GM13976 (cell line): ENCODE results near the gene TBC1D12.

ENCODE experiments used
- DNase-seq: peaks from one replicate; pipeline ENCODE4 v3.0.0; 2012; ENCODE audit warnings: low spot score
- in situ Hi-C: fragments of 300-500 bp; cut with MboI; formaldehyde crosslinking; loops from one replicate; pipeline ENCODE4 v1.12.0; 2022; ENCODE audit warnings: low sequenced_read_pairs, mixed read lengths, inconsistent platforms; ENCODE audit not compliant: unreplicated experiment
- TF ChIP-seq, protein P1 (sequence below): IDR thresholded peaks from 2 replicates; pipeline ENCODE4 v1.5.1; 2012; ENCODE audit warnings: borderline replicate concordance, mild to moderate bottlenecking; ENCODE audit not compliant: insufficient read depth; ENCODE audit errors: extremely low read depth, missing control alignments, control extremely low read depth

TBC1D12 gene

DNA sequence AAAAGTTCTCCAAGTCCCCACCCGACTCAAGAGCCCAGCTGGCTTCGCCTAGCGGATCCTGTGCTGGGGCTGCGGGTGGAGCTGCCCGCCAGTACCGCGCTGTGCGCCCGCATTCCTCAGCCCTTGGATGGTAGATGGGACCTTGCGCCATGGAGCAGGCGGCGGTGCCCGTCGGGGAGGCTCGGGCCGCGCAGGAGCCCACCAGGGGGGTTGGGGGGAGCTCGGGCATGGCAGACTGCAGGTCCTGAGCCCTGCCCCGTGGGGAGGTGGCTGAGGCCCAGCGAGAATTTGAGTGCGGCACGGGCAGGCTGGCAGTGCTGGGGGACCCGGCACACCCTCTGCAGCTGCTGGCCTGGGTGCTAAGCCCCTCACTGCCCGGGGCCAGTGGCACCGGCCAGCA is 57.0 kb downstream of the TBC1D12 start:
- DNase-seq = no peak
- in situ Hi-C loops = no loop called here
- TF ChIP-seq, protein P1, sequence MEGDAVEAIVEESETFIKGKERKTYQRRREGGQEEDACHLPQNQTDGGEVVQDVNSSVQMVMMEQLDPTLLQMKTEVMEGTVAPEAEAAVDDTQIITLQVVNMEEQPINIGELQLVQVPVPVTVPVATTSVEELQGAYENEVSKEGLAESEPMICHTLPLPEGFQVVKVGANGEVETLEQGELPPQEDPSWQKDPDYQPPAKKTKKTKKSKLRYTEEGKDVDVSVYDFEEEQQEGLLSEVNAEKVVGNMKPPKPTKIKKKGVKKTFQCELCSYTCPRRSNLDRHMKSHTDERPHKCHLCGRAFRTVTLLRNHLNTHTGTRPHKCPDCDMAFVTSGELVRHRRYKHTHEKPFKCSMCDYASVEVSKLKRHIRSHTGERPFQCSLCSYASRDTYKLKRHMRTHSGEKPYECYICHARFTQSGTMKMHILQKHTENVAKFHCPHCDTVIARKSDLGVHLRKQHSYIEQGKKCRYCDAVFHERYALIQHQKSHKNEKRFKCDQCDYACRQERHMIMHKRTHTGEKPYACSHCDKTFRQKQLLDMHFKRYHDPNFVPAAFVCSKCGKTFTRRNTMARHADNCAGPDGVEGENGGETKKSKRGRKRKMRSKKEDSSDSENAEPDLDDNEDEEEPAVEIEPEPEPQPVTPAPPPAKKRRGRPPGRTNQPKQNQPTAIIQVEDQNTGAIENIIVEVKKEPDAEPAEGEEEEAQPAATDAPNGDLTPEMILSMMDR = no peak

DNA sequence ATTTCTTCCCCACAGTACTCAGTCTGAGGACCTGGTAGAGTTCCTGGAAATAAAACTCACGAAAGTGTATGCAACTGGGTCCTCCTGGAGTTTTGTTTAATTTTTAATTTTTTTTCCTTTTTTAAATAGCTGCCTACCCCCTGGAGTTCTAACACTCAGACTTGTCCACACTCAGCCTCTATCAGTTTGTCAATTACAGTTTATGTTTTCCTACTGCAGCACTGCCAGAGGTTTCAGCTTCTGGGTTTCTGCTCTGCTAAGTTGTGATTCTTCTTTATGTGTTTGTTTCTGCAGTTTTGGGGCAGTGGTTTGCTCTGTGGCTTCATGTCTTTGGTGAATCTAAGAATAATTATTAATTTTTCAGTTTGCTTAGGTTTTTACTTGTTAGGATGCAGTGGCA is 59.2 kb downstream of the TBC1D12 start:
- TF ChIP-seq, protein P1 = no peak
- no peak for DNase-seq
- in situ Hi-C loops = no loop called here

DNA sequence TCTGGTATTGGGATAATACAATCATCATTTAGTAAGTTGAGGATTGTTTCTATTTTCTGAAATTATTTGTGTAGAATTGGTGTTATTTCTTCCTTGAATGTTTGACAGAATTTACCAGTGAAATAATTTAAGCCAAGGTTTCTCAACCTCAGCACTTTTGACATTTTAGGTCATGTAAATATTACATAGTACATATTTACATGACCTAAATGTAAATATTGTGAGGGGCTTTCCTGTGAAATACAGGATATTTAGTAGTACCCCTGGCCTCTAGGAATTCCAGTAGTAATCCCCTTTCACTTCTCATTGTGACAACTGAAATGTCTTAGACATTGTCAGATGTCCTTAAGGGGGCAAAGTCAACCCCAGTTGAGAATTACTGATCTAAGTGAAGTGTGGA is 59.8 kb downstream of the TBC1D12 start:
- DNase-seq = no peak
- TF ChIP-seq, protein P1 = no peak
- in situ Hi-C loops = no loop called here

DNA sequence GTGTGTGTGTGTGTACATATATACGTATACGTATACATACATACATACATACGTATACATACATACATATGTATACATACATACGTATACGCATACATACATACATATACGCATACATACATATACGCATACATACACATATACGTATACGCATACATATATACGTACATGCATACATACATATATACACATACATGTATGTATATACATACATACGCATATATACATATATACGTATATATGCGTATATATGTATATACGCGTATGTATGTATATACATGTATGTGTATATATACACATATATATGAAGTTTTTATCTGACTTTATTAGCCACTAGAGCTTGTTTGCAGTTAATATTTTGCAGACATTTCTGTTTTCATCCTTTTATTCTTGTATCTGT is 63.3 kb downstream of the TBC1D12 start:
- no peak for DNase-seq
- TF ChIP-seq, protein P1 = no peak
- in situ Hi-C loops = no loop called here

DNA sequence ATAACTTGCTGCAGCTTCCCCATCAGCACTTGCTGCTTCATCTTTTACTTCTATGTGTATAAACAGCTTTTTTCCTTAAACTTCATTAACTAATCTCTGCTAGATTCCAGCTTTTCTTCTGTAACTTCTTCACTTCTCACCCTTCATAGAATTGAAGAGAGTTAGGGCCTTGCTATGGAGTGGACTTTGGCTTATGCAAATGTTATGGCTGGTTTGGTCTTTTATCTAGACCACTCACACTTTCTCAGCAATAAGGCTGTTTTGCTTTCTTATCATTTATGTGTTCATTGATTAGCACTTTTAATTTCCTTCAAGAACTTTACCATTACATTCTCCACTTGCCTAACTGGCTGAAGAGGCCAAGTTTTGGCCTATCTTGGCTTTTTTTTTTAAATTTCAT is 79.1 kb downstream of the TBC1D12 start:
- TF ChIP-seq, protein P1 = no peak
- in situ Hi-C loops = no loop called here
- DNase-seq = no peak

DNA sequence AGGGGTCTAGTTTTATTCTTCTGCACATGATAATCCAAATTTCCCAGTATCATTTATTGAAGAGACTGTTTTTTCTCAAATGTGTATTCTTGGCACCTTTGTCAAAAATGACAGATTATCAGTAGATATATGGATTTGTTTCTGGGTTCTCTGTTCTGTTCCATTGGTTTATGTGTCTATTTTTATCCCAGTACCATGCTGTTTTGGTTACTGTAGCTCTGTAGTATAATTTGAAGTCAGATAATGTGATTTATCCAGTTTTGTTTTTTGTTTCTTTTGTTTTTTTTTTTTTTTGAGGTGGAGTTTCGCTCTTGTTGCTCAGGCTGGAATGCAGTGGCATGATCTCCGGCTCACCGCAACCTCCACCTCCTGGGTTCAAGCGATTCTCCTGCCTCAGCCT is 81.6 kb downstream of the TBC1D12 start:
- TF ChIP-seq, protein P1 = no peak
- no peak for DNase-seq

DNA sequence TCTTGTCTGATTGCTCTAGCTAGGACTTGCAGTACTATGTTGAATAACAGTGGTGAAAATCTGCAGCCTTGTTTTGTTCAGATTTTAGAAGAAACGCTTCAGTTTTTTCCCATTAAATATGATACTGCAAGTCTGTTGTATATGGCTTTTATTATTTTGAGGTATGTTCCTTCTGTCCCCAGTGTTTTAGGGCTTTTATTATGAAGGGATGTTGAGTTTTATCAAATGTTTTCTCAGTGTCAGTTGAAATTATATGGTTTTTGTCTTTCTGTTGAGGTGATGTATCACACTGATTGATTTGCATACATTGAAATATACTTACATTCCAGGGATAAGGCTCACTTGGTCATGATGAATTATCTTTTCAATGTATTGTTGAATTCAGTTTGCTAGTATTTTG is 82.8 kb downstream of the TBC1D12 start:
- in situ Hi-C loops = no loop called here
- TF ChIP-seq, protein P1 = no peak
- no peak for DNase-seq

More for the DNA sequence above, 81.6 kb downstream of the TBC1D12 start:
- in situ Hi-C loops = no loop called here
